ENCODE measurements around the gene TMEM240.

- TF ChIP-seq CTCF (conservative IDR thresholded peaks at IDR 0.05; ENCODE audit: low read depth in 2 of 2) (no peak), EZH2 (IDR thresholded peaks at IDR 0.05; ENCODE audit: low read depth, unreplicated experiment) (no peak), ZNF114 (CRISPR knock-in tag; IDR thresholded peaks at IDR 0.05) (no peak), CREB1 (CRISPR knock-in tag; IDR thresholded peaks at IDR 0.05; ENCODE audit: low read depth) (no peak), REST (IDR thresholded peaks at IDR 0.05; ENCODE audit: unreplicated experiment) (no peak), ETS1 (IDR thresholded peaks at IDR 0.05) (no peak), JUNB (IDR thresholded peaks at IDR 0.05; ENCODE audit: unreplicated experiment) (no peak)
Observed at GRCh38 chr1:1556505-1556904, 16.1 kb upstream of the TMEM240 start.
